NCI-H2227 (cell line): ENCODE results near the gene CLSTN1.
"Not testable (repeated sequence)": the region's sequence is repeated elsewhere in the genome, so short reads cannot be mapped to it uniquely, and the experiment has no call there.

Source experiments
- DNase-seq: peaks from one replicate; lab custom pipeline; 2025; ENCODE audit not compliant: unreplicated experiment; lab: John Stamatoyannopoulos, UW

The CLSTN1 gene

DNA sequence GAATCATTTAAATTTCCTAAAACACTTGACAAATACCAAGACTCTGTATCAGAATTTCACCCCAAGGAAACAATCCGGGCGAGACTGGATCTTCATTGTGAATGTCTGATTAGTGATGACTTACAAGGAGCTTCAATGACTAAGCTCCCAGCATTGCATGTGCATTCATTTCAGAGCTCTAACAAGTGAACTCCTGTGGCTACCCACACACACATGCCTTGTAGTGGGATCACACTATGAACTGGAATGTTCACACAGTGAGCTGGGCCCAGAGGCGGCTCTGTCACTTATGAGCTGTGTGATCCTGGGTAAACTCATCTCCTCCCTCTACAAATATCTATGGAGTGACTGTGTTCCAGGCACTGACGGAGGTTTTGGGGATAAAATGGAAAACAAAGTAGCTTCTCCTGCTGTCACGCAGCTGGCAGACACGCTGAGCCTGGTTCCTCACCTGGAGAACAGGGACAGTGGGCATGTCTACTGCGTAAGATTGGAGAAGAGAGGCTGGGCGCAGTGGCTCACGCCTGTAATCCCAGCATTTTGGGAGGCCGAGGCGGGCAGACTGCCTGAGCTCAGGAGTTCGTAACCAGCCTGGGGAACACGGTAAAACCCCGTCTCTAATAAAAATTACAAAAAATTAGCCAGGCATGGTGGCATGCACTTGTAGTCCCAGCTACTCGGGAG is 56.9 kb downstream of the CLSTN1 start:
- no peak for DNase-seq

DNA sequence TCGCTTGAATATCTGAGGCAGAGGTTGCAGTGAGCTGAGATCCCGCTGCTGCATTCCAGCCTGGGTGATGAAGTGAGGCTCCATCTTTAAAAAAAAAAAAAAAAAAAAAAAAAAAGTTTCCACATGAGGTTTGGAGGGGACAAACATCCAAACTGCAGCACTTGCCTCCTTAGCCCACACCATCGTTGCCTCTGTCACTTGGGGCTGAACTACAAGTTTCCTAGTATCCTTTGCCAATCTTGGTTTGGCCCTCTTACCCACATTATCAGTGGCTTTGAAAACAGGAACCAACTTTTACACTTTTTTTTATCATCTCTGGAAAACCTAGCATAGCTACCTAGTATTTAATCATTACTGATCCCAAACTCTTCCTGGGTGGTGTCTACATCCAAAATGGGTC is 59.2 kb downstream of the CLSTN1 start:
- no peak for DNase-seq

DNA sequence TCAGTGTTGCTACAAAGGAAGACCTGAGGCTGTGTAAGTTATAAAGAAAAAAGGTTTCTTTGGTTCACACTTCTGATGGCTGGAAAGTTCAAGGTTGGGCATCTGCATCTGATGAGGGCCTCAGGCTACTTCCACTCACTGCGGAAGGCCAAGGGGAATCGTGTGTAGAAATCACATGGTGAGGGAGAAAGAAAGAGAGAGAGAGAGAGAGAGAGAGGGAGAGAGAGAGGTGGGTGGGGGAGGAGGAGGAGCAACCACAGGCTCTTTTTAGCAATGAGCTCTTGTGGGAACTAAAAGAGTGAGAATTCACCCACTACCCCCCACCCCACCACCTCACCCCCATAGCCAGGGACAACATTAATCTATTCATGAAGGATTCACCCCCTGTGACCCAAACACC is 59.9 kb downstream of the CLSTN1 start:
- no peak for DNase-seq

DNA sequence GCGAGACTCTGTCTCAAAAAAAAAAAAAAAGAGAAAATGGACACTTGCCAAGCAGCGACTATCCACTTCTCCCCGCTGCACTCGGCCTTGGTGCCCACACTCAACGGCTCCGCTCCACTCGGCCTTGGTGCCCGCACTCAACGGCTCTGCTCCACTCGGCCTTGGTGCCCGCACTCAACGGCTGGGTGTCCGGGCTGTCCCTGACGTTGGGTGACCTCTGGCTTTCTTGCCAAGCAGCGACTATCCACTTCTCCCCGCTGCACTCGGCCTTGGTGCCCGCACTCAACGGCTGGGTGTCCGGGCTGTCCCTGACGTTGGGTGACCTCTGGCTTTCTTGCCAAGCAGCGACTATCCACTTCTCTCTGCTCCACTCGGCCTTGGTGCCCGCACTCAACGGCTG is 61.3 kb downstream of the CLSTN1 start:
- DNase-seq = not testable (repeated sequence)

DNA sequence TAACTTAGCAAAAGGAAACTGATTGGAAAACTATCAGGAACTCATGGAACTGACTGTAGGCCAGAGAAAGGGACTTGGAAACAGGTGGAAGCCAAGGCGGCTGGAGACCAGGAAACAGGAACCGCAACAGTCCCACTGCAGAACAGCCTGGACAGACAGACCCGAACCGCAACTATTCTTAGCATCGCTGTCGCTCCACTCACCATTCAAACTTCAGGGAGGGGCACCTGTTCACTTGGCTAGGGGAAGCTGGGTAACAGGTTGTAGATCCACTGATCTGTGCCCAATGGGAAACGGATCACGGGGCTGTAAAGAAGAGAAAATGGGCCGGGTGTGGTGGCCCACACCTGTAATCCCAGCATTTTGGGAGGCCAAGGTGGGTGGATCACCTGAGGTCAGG is 61.9 kb downstream of the CLSTN1 start:
- no peak for DNase-seq

DNA sequence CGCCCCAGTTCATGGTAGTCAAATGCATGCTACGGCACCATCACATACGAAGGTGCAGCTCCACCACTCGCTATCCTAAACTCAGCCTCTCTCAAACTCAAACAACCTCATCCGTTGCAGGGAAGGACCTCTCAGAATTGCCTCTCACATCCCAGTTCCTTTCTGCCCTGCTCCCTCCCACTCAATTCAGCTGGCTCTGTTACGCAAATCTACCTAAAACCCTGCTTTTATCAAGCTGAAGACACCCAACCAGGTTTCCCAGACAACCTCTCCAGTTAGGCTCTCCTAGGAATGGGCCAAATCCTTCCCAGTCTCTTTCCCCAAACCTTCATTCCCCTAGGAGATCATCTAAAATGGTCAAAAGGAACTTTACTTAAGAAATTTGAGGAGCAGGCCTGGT is 62.9 kb downstream of the CLSTN1 start:
- DNase-seq = no peak

DNA sequence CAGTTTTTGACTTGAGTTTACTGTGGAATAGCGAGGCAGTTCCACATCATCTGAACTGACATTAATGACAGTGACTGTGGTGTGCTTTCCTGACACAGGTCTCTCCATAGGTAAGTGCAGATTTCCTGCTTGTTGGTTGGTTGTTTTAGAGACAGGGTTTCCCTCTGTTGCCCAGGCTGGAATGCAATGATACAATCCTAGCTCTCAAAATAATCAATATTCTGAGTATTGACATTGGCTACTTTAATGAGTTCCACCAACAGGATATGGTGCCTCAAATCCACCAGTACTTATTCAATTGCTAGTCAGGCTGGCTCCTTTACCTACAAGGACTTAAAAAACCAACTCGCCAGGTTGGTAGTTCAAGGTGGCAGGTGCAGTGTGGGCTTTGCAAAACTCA is 63.8 kb downstream of the CLSTN1 start:
- DNase-seq = no peak

DNA sequence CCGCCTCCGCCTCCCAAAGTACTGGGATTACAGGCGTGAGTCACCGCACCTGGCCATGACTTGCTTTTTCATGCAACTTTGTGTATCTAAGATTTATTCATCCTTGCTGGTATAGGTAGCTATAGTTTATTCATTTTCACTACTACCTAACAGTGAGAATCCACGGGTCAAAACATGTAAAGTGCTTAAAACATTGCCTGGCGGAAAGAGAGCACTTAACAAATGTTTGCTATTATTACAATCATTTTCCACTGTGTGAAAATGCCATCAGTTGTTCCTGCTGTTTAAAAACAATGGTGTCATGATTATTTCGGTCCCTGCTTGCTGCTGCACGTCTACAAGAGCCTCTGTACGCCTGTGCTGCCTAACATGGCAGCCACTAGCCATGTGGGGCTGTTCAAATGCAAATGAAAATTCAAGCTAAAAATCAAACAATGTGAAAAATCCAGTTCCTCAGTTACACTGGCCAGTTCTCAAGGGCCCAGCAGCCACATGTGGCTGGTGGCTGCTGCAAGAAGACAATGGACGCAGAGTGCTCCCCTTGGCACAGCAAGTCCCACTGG is 65.1 kb downstream of the CLSTN1 start:
- DNase-seq = no peak

DNA sequence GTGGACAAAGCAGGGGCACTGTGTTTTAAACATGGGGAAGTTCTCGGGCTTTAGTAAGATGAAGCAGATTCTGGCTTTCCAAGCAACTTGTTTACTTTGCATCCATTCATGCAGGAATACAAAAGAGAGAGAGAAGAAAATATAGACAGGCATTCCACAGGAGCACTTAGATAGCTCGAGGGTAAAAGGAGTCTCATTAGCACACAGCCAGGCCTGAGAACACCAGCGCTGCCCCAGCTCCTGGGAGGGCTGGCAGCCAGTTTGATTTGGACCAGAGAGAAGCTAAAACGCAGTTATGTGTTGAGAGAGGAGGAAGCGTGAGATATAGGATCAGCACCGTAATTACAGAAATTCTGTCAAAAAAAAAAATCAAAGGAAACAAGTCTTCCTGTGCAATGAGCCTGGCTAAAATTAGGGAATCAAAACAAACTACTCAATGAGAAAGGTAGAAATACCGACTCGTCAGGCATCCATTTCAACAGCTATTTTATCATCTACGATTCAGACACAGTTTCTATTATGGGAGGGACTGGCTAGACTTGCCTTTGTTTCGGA is 68.2 kb downstream of the CLSTN1 start:
- no peak for DNase-seq

DNA sequence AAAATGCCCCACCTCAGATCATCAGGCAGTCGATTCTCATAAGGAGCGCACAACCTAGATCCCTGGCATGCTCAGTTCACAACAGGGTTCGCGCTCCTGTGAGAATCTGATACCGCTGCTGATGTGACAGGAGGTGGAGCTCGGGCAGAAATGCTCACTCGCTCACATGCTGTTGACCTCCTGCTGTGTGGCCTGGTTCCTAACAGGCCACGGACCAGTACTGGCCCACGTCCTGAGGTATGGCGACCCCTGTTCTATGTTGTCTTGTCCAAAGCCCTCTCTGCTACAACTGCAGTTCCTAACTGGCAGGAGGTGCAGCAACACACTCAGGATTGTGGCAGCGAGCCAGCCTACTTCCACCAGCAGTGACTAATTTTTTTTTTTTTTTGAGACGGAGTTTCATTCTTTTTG is 70.6 kb downstream of the CLSTN1 start:
- DNase-seq = no peak

DNA sequence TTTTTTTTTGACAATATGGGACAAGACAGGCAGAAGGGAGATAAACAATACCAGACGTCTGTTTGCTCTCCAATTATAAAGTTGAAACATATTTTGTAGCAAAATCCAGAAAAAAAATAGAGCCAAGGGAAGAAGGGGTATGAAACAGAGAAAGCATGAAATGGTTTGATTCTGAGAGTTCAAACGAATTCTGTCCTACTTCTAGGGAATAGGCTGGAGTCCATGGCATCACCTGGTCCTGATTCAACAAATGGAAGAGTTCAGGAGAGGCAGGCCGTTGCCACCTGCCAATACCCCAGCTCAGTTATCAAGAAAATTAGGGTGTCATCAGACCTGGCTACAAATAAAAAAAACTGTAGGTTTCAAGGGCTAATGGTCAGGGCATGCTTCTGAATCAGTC is 71.8 kb downstream of the CLSTN1 start:
- no peak for DNase-seq

DNA sequence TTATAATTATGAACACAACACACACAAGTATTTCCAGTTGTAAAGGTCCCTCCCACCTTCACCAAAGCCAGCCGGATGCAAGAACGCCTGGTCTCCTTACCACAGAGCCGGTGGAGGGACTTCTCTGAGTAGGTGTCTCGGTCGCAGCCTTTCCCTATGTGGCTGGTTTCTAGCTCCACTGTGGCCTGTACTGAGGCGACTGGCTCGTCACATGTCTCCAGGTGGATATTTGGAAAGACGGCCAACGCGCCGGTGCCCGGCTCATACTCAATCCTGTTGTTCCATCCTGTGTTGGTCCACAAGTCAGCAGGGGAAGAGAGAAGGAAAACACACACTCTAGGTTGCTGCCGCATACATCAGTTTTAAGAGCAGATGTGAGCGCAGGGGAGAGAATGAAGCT is 74.4 kb downstream of the CLSTN1 start:
- no peak for DNase-seq

DNA sequence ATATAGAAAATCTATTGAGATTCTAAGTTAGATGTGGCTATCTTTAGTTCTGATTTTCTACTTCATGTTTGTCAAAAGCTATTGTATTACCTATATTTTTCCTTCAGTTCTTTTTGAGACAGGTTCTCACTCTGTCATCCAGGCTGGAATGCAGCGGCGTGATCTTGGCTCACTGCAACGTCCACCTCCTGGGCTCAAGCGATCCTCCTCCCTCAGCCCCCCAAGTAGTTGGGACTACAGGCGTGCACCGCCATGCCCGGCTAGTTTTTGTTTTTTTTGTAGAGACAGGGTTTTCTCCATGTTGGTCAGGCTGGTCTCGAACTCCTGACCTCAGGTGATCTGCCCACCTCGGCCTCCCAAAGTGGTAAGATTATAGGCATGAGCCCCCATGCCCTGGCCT is 75.4 kb downstream of the CLSTN1 start:
- not testable (repeated sequence) for DNase-seq

DNA sequence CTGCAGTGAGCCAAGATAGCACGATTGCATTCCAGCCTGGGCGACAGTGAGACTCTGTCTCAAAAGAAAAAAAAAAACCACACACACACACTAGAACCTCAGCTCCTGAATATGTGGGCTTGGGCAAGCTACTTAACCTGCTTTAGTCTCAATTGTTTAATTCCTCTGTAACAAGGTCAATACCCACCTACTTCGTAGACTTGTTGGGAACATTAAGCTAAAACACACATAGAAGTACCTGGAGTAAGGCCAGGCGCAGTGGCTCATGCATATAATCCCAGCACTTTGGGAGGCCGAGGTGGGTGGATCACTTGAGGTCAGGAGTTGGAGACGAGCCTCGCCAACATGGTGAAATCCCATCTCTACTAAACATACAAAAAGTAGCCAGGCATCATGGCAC is 77.1 kb downstream of the CLSTN1 start:
- DNase-seq = no peak

DNA sequence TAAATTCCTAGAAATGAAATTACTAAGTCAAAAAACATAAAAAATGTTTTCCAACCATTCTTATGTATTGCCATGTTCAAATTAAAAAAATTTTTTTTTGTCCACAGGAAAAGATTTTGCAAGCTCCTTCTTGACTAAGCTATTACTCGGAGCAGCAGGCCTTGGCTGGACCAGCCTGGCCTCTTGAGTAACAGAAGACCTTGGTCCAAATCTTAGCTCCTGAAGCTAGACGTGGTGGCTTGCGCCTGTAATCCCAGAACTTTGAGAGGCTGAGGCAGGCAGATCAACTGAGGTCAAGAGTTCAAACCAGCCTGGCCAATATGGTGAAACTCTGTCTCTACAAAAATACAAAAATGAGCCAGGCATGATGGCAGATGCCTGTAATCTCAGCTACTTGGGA is 77.6 kb downstream of the CLSTN1 start:
- no peak for DNase-seq

DNA sequence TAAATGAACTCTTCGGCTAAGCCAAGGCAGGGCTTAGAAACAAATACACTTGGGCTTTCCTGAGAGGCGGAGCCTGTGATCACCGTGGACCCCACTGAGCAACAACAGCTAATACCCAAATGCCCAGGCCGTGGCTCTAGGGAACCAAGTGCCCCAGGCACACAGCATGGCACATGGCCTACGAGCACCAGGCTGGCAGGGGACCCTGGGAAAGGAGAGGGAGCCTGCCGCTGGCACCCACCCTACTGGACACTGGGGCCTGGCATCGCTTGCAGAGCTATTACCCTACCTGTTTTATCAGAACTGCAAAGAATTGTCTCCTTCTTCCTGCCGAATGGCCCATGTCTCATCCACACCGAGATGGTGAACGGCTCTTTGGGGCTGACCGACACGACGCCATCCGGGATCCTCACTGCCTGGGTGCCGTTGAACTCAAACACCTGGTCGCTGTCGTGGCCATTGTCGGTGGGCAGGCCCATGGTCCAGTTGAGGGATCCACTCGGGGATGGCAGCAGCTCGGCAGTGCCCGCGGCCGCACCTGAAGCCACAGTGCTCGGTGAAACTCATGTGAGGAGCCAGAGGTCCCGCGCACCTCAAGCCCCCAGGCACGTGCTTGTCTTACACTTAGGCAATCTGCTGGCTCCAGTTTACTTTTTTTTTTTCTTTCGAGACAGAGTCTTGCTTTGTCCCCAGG is 79.5 kb downstream of the CLSTN1 start:
- no peak for DNase-seq

DNA sequence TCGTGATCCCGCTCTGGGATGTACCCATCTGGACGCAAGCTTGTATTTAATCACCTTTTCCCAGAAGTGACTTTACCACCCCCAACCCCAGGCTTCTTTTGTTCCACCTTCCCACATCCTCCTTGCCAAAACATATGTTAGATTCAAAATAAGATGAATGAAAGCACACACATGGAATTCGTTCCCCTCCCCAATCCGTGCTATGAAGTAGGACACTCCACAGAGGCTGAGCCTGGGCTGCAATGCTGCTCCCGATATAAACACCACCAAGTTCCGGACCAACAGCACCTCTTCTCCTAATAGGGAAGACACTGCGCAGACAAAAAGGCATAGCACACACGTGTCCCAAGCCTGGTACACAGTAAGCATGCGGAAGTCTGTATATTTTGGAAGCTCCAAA is 86.1 kb downstream of the CLSTN1 start:
- DNase-seq = no peak

DNA sequence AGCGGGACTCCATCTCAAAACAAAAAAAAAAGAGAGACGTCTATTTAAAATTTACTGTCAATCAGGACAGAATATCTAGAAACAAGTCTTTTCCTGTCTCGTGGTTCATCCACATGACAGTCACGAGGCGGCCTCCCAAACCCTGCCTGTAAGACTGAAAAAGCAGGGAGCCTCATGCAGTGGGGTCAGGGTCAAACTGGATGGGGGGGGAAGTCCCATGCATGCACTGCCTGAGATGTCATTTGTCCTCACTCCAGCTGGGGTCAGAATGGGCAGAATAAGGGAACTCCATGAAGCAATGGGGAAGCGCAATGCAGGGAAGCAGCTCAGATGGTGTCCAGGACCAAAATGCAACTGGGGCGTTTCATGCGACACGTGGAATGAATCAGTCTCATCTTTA is 86.7 kb downstream of the CLSTN1 start:
- no peak for DNase-seq

DNA sequence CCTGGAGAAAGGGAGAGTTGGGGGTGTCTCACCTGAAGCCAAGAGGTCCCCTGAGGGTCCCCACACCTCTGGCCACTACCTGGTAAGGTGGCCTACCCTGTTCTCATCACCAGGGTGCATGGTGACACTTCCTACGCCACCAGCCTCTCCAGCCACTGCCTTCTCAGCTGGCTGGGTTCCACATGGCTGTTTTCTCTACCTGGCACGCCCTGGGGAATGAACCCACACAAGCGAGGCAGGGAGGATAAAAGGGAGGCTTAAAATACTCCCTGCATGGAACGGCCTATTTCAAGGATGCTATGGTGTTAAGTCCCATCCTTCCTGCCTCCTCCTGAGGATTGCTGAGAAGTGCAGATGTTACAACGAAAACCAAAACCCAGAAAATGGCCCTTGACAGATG is 87.5 kb downstream of the CLSTN1 start:
- no peak for DNase-seq

DNA sequence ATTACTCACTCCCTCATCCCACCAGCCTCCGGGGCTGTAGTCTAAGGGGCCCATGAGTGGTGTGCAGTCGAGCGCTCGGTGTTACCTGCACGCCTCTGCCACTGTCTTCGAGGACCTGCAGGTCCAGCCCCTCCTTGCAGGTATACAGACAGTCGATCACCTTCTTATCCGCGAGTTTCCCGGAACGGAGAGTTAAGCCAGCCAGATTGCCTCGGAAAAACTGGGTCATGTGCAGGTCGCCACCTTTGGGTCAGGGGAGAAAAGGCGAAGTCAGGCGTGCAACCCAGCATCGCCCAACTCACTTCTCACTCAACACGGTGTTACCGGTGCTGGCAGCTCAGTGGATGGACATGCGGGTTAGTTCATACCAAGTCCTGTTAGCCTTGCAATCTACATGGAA is 88.0 kb downstream of the CLSTN1 start:
- no peak for DNase-seq

DNA sequence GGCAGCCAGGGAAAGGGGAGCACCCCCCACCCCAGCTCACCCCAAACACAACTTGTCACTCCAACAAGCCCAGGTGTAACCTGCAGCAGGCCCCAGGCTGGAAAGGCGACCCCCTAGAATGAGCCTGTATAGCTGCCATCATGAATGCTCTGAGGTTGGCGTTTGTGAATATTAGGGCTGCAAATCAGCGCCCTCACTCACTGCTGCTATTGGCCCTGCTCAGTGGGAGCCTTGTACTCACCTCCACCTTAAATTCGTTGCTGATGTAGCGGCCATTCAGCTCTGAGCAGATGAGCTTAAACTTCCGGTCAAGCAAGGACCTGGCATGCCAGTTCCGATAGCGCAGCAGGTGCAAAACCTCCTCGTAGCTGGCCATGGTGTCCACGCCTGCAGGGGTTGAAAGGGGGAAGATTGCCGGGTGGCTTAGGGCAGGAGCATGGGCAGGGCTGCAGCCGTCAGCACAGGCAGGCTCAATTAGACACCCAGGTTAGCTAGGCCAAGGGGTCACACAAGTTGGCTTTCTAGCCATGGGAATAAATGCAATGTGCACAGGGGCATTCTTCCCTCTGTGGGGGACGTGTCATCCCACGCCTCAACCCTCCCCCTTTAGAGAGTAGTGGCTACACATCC is 90.5 kb downstream of the CLSTN1 start:
- DNase-seq = no peak
